Measurements from ENCODE around the gene COL6A6.

COL6A6 gene

DNA sequence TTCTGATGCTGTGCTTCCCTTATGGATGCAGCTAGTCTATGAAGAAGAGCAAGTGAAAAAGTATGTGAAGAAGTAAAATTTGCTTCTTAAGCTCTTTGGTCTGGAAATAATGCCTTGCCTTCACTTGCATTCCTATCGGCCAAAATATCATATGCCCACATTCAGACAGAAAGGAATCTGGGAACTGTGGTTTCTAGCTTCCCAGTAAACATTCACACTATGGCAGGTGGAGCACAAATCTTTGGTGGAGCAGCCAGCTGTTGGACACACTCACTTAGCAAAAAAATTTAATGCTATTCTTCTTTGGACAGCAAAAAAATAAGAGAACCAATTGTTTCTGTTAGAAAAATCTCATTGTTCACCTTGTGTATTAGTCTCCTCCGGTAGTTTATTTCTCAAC is 12.3 kb upstream of the COL6A6 start:
- Histone ChIP-seq H3K9me3 (ENCODE audit: severe bottlenecking) (no peaks in the 10 kb centered on the region), H3K27me3 (ENCODE audit: insufficient read depth, poor library complexity, severe bottlenecking) (peaks cover 4% of the 10 kb centered on the region), H3K4me1 (ENCODE audit: insufficient read depth, poor library complexity, severe bottlenecking) (no peaks in the 10 kb centered on the region), H3K36me3 (ENCODE audit: low read depth) (no peaks in the 10 kb centered on the region), H3K4me3 (ENCODE audit: severe bottlenecking) (no peak overlapping the region), H3K27ac (ENCODE audit: poor library complexity, severe bottlenecking) (no peak overlapping the region)
- DNase-seq (ENCODE audit: low spot score) (no peak), ATAC-seq (ENCODE audit: low read depth) (no peak)
- TF ChIP-seq, protein P1, sequence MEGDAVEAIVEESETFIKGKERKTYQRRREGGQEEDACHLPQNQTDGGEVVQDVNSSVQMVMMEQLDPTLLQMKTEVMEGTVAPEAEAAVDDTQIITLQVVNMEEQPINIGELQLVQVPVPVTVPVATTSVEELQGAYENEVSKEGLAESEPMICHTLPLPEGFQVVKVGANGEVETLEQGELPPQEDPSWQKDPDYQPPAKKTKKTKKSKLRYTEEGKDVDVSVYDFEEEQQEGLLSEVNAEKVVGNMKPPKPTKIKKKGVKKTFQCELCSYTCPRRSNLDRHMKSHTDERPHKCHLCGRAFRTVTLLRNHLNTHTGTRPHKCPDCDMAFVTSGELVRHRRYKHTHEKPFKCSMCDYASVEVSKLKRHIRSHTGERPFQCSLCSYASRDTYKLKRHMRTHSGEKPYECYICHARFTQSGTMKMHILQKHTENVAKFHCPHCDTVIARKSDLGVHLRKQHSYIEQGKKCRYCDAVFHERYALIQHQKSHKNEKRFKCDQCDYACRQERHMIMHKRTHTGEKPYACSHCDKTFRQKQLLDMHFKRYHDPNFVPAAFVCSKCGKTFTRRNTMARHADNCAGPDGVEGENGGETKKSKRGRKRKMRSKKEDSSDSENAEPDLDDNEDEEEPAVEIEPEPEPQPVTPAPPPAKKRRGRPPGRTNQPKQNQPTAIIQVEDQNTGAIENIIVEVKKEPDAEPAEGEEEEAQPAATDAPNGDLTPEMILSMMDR (IDR thresholded peaks at IDR 0.05; ENCODE audit: poor library complexity, severe bottlenecking): no peak

DNA sequence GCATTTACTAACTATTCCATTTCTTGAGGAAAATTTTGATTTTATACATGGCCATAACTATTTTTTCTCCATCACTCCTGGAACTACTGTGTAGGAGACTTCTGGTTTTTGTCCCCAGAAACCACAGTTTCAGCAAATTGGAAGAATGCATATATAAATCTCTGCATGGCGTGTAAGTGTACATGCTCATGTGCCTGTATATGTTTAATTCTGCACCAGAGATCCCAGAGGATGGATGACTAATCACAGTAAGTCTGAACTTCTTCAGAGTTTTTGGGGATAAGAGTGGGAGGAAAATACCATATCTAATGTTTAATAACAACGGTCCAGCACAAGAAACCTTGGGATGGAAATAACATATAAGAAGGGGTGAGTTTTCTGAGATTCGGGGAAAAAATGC is 10.9 kb upstream of the COL6A6 start:
- no peak overlapping the region for H3K27ac ChIP-seq (ENCODE audit: poor library complexity, severe bottlenecking)
- no peaks in the 10 kb centered on the region for H3K4me1 ChIP-seq (ENCODE audit: insufficient read depth, poor library complexity, severe bottlenecking)
- ATAC-seq (ENCODE audit: low read depth) (no peak), DNase-seq (ENCODE audit: low spot score) (no peak)
- peaks cover 4% of the 10 kb centered on the region for H3K27me3 ChIP-seq (ENCODE audit: insufficient read depth, poor library complexity, severe bottlenecking)
- H3K4me3 ChIP-seq (ENCODE audit: severe bottlenecking): no peak overlapping the region
- H3K9me3 ChIP-seq (ENCODE audit: severe bottlenecking): no peaks in the 10 kb centered on the region
- no peaks in the 10 kb centered on the region for H3K36me3 ChIP-seq (ENCODE audit: low read depth)
- TF ChIP-seq, protein P1 (IDR thresholded peaks at IDR 0.05; ENCODE audit: poor library complexity, severe bottlenecking): no peak

DNA sequence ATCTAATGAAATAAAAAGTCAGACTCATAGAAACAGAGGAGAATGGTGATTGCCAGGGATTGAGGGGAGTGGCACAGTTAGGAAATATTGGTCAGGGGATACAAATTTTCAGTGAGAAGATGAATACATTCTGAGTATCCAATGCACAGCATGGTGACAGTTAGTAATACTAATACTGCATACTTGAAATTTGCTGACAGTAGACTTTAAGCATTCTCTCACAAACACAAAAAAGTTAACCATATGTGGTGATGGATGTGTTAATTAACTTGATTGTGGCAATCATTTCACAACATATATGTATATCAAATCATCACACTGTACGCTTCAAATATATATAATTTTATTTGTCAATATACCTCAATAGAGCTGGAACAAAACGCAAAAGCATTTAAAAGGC is 9.2 kb upstream of the COL6A6 start:
- H3K9me3 ChIP-seq (ENCODE audit: severe bottlenecking): no peaks in the 10 kb centered on the region
- DNase-seq (ENCODE audit: low spot score) (no peak), ATAC-seq (ENCODE audit: low read depth) (no peak)
- H3K27ac ChIP-seq (ENCODE audit: poor library complexity, severe bottlenecking): no peak overlapping the region
- no peak overlapping the region for H3K4me3 ChIP-seq (ENCODE audit: severe bottlenecking)
- TF ChIP-seq, protein P1 (IDR thresholded peaks at IDR 0.05; ENCODE audit: poor library complexity, severe bottlenecking): no peak
- no peaks in the 10 kb centered on the region for H3K36me3 ChIP-seq (ENCODE audit: low read depth)
- H3K4me1 ChIP-seq (ENCODE audit: insufficient read depth, poor library complexity, severe bottlenecking): no peaks in the 10 kb centered on the region
- peaks cover 4% of the 10 kb centered on the region for H3K27me3 ChIP-seq (ENCODE audit: insufficient read depth, poor library complexity, severe bottlenecking)

DNA sequence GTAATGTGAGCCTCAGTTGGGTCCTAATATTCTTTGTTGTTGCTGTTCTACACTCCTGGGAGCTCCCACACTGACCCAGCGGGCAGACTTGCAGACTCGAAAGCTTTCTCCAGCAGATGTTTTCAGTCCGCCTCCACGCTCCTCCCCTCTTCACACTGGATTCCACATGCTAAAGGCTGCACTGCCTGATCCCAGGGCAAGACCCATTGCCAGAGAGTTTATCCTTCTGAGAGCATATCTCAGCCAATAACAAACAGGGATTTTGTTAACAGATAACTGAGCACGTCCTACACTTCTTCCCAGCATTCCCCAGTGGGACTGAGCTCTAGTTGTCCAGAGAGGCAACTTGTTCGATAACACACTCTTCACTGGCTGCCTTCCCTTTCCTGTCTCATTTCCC is 8.0 kb upstream of the COL6A6 start:
- no peak overlapping the region for H3K27ac ChIP-seq (ENCODE audit: poor library complexity, severe bottlenecking)
- TF ChIP-seq, protein P1 (IDR thresholded peaks at IDR 0.05; ENCODE audit: poor library complexity, severe bottlenecking): no peak
- H3K9me3 ChIP-seq (ENCODE audit: severe bottlenecking): no peaks in the 10 kb centered on the region
- DNase-seq (ENCODE audit: low spot score) (no peak), ATAC-seq (ENCODE audit: low read depth) (no peak)
- H3K4me3 ChIP-seq (ENCODE audit: severe bottlenecking): no peak overlapping the region
- H3K27me3 ChIP-seq (ENCODE audit: insufficient read depth, poor library complexity, severe bottlenecking): peaks cover 8% of the 10 kb centered on the region
- no peaks in the 10 kb centered on the region for H3K36me3 ChIP-seq (ENCODE audit: low read depth)
- H3K4me1 ChIP-seq (ENCODE audit: insufficient read depth, poor library complexity, severe bottlenecking): no peaks in the 10 kb centered on the region

DNA sequence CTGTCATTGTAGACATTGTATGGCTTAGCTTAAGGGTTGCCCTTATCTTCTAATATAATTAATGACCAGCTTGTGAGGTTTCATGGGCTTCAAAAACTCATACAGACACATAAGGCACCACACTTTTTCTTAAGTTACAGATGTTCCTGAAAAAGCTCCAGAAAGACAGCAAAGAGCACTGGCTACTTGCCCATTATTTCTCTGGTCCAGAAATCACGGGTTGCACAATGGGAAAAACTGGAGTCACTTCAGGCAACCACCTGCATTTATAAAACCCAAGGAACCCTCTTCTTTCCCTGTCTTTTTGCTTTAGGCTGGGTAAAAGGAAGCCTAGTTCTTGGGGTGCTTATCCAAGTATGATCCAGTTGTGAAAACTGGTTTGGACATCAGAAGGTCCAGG is 2.3 kb upstream of the COL6A6 start:
- H3K9me3 ChIP-seq (ENCODE audit: severe bottlenecking): no peaks in the 10 kb centered on the region
- TF ChIP-seq, protein P1 (IDR thresholded peaks at IDR 0.05; ENCODE audit: poor library complexity, severe bottlenecking): no peak
- peaks cover 28% of the 10 kb centered on the region for H3K27me3 ChIP-seq (ENCODE audit: insufficient read depth, poor library complexity, severe bottlenecking)
- no peak overlapping the region for H3K4me3 ChIP-seq (ENCODE audit: severe bottlenecking)
- no peak for ATAC-seq (ENCODE audit: low read depth)
- H3K36me3 ChIP-seq (ENCODE audit: low read depth): no peaks in the 10 kb centered on the region
- no peak for DNase-seq (ENCODE audit: low spot score)
- H3K4me1 ChIP-seq (ENCODE audit: insufficient read depth, poor library complexity, severe bottlenecking): no peaks in the 10 kb centered on the region
- no peak overlapping the region for H3K27ac ChIP-seq (ENCODE audit: poor library complexity, severe bottlenecking)
